GM23248 (cell line): Measurements from ENCODE around the gene OSBP2.

Experiments used
- EZH2 ChIP-seq: fragments of 200-600 bp; sonication (generic); IDR thresholded peaks from 2 replicates; pipeline ENCODE4 v1.6.1; 2018; ENCODE audit warnings: antibody characterized with exemption, mild to moderate bottlenecking; ENCODE audit not compliant: insufficient read depth, poor library complexity, severe bottlenecking
- EZH2phosphoT487 ChIP-seq: fragments of 200-600 bp; sonication (generic); IDR thresholded peaks from 2 replicates; pipeline ENCODE4 v1.6.1; 2018; ENCODE audit warnings: antibody characterized with exemption, moderate library complexity, mild to moderate bottlenecking, low read depth; ENCODE audit not compliant: insufficient read depth

DNA sequence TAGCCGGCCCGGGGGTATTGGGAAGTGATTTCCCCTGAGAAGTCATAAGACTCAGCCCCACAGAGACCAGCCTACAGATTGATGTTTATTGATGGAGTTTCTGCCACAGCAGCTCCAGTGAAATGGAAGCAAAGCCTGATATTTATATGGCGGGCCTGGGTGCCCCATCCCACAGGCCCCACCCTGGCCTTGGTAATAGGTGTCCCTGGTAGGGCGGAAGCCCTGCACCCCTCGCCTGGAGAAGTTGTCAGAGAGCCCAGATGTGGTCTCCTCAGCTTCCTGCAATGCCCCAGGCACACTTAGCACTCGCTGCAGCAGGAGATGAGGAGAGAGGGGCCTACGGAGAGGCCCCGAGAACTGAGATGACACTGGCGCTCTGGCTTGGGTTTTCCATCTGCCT lies 166.5 kb downstream of the OSBP2 start:
- TF ChIP-seq EZH2phosphoT487 (no peak), EZH2 (no peak)
